ENCODE results near the gene ARID3C.

DNA sequence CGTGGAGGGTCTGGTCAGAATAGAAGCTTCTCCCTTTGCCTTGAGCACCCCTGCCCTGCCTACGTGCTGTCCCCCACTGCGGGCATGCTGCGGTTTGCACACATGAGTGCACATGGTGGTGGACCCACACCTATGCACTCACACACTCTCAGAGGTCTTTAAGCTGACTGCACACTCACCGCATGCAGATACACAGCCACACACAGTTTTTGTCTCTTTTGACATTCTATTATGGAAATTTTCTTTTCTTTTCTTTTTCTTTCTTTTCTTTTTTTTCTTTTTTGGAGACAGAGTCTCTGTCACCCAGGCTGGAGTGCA is 584 bp upstream of the ARID3C start:
- TF ChIP-seq EZH2 (IDR thresholded peaks at IDR 0.05; ENCODE audit: insufficient read depth, poor library complexity, severe bottlenecking) (peak; percentile 61), EZH2phosphoT487 (IDR thresholded peaks at IDR 0.05; ENCODE audit: insufficient read depth, low read depth) (0 out of 2 replicates have a peak, but pooled peaks have one; percentile 27)
